Stimulated activated CD4-positive, alpha-beta T cell treated with anti-CD3 and anti-CD28 coated beads, Interleukin-2, amount 100 ng/mL, for 48 hours (primary cell): ENCODE results near the gene CTSD.
"Not testable (repeated sequence)": the region's sequence is repeated elsewhere in the genome, so short reads cannot be mapped to it uniquely, and the experiment has no call there.

Experiments
- DNase-seq, 2 donors: peaks; one replicate each; pipeline ENCODE4 v3.0.0-alpha.2; 2020

The CTSD gene

DNA sequence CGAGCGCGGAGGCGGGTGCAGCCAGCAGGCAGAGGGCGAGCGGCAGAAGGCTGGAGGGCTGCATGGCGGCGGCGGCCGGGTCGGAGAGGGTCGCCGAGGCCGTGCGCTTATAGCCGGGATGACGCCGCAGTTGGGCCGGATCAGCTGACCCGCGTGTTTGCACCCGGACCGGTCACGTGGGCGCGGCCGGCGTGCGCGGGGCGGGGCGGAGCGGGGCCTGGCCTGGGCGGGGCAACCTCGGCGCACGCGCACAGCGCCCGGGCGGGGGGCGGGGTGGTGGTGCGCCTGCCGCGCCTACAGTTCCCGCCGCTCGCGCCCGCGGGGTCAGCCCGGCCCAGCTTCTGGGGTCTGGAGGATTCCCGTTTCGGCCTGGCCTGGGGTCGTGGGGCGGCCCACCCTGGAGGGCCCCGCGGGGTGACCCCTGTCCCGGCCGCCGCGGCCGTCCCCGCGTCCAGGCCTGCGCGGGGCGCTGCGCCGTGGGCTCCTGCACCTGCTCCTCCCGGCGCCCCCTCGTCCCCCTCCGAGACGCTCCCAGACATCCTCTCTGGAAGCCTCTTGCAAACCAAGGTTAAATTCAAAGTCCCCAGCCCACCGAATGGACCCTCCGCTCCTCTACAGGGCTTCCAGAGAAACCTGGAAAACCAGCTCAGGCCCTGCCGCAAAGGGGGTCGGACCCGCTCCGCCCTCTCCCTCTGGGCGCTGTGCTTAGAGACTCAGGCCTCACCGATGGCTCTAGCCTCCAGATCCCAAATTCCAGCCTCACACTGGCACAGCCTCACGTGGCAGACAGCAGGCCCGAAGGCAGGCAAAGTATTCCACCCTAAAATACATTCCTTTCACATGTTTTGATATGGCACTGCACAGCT lies at the start of gene CTSD:
Gene CTSD, minus strand, starts transcription at position 132 of the 866 bp plus-strand sequence. Its CDS starts 68 bp downstream, at position 64.
- DNase-seq: peak; percentile 91 to 95

DNA sequence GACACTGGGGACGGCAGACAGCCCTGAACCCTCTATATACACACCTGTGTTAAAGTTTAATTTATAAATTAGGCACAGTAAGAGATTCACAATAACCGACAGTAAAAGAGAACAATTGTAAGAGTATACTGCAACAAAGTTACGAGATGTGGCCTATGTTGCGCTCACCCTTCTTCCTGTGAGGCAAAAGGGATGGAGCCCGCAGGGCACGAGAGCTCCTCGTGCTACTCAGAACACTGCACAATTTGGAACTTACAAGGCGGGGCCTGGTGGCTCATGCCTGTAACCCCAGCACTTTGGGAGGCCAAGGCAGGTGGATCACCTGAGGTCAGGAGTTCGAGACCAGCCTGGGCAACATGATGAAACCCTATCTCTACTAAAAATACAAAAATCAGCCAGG lies 49.6 kb upstream of the CTSD start:
- DNase-seq: not testable (repeated sequence)

DNA sequence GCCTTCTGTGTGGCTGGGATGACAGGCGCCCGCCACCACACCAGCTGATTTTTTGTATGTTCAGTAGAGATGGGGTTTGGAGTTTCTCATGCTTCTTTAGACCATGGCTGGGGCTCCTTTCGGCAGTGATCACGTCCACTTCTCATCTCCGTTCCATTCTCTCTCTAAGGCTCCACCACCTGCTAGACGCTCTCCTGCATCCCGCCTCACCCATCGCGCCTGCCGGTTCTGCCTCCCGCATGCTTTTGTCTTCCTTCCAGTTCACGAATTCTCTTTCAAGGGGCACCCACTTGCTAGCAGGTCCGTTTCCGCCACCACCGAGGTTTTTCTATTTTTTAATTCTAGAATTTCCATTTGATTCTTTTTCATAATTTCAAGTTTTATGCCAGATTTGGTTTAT lies 49.1 kb upstream of the CTSD start:
- no peak for DNase-seq

DNA sequence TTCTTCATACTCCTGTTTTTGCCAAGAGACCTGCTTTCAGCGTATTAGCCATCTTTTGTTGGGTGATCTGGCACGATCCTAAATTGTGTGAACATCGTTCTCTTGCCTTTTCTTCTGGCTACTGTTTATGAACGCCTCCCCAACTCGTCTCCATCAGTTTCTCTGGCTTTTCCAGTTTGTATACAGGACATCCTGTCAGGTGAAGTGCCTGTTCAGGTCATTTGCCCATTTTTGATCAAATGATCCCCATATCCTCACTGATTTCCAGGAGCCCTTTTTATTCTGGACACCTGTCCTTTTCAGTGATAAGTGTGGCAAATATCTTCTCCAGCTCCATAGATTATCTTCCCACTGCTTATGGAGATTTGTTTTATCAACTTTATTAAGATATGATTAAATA lies 48.5 kb upstream of the CTSD start:
- DNase-seq: no peak

DNA sequence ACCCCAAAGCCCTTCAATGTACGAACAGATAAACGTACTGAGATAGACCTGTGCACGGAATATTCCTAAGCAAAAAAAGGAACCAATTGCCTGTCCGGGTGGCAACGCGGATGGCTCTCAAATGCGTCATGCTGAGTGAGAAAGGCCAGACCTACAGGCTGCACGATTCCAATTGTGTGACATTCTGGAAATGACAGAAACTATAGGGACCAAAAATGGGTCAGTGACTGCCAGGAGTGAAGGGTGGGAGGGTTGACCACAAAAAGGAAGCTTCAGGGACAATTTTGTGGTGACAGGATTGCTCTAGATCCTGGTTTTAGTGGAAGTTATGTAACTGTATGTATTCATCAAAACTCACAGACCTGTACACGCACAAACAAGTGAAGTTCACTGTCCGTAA lies 47.0 kb upstream of the CTSD start:
- no peak for DNase-seq

DNA sequence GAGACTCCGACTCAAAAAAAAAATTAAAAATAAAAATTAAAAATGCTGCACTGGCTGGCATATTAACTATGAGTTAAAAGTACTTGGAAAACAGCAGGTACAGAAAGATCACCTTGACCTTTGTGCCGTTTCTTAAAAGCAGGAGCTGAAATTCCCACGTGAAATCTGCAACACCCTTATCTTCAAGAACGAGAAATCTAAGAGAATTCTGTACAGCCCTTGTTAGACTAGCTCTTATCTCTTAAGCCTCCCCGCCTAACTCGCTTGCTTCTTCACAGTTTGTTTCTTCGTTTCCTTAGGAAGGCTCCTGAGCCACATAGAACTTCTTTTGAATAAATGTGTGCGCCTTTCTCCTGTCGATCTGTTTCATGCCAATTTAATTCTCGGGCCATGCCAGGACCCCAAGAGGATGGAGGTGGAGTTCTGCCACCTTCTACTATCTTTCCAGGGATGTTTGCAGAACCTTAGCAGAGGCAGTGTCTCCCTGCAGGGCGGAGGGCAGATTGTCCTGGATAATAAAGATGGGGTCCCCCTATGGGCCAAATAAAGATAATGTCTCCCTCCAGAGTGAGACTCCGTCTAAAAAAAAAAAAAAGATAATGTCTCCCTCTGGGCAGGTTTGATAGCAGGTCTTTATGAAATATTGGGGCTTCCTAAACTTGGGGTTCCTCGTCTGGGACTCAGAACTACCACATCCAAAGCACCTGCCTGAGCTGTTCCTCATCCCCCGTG lies 43.7 kb upstream of the CTSD start:
- DNase-seq: no peak

DNA sequence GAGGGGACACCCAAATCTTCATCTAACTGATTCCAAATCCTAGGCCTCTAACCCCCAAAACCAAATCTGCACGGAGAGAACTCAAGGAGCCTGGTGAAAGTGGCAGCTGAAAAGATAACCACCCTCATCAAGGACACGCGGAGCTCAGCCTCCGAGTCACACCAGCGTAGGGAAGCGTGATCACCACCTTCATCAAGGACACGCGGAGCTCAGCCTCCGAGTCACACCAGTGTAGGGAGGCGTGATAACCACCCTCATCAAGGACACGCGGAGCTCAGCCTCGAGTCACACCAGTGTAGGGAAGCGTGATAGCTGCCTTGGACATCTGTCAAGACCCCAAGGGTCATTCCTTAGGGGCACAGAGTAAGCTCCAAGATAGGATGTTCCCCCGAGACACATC lies 41.8 kb upstream of the CTSD start:
- no peak for DNase-seq

DNA sequence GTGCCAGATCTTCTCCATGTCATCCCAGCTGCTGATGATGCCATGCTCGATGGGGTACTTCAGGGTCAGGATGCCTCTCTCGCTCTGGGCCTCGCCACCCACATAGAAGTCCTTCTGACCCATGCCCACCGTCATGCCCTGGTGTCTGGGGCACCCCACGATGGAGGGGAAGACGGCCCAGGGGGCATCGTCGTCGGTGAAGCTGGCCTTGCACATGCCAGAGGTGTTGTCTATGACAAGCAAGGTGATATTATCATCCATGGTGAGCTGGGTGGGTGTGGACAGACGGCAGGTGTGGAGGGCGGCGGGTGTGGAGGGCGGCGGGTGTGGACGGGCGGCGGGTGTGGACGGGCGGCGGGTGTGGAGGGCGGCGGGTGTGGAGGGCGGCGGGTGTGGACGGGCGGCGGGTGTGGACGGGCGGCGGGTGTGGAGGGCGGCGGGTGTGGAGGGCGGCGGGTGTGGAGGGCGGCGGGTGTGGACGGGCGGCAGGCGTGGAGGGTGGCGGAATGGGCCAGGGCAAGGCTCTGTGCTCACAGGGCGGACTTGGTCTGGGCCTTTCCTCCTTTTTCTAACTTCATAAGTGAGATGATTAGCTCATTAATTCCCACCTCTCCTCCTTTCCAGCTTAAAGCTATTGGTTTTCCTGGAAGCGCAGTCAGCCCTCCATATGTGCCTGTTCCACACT lies 40.2 kb upstream of the CTSD start:
- DNase-seq: not testable (repeated sequence)

DNA sequence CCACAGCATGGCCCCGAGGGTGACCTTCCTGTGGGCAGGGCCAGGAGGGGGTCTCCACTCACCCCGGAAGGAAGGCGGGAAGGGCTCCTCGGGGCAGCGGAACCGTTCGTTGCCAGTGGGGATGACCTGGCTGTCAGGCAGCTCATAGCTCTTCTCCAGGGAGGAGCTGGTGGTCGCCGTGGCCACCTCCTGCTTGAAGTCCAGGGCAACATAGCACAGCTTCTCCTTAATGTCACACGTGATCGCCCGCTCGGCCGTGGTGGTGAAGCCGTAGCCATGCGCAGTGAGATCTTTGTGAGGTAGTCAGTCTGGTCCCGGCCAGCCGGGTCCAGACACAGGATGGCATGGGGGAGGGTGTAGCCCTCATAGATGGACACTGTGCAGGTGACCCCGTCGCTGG lies 39.5 kb upstream of the CTSD start:
- no peak for DNase-seq

DNA sequence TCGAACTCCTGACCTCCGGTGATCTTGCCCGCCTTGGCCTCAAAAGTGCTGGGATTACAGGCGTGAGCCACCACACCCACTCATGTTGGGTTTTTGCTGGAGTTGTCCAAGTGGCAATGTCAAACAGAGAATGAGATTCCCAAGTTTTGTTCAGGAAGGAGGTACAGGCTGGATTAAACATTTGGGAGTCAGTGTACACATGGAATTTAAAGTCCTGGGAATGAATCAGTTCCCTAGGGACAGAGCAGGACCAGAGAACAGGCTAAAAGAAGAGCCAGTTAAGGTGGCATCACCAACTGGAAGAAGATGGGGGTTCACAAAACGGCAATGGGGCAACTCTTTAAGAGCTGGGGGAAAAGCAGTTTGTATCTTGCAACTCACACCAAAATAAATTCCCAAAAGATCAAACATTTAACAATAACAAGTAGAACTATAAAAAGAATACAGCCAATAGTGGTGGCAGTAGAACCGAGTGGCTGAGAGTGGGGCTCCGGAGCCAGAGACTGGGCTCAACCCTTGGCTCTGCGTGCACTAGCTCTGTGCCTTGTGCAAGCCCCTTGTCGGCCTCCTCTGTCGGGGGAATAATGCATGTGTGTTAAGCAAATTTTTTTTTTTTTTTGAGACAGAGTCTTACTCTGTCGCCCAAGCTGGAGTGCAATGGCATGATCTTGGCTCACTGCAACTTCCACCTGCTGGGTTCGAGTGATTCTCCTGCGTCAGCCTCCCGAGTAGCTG lies 33.8 kb upstream of the CTSD start:
- no peak for DNase-seq

DNA sequence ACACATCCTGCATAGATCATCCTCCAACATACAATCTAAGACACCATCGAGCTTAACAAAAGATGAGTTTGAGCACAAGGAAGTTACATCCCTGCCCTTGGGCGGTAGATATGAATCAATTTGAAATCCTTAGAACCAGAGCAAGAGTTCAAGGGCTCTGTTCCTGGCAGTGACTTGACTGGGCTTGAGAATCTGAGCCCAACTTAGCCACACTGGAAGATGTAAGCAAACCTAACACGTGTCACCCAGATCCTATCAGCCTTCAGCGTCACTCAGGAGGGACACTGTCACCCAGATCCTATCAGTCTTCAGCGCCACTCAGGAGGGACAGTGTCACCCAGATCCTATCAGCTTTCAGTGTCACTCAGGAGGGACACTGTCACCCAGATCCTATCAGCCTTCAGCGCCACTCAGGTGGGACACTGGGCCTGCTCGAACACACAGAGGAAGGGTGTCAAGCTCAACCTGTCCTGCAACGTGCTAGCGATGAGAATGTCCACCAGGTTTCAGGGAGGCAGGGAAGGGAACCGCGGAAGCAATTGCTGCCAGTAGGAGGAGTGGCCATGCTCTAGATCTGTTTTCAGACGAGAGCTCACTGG lies 32.8 kb upstream of the CTSD start:
- no peak for DNase-seq

DNA sequence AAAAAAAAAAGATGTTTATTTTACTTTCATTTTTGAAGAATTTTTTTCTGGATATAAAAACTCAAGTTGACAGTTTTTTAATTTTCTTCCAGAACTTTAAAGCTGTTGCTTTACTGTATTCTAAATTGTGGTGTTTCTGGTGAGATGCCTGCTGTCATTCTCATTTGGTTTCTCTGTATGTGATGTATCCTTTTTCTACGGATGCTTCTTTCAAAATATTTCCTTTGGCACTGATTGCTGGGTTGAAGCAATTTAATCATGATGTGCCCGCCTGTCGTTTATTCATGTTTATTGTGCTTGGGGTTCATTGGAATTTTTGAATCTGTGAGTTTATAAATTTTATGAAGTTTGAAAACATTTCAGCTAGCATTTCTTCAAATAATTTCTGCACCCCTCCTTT lies 29.4 kb upstream of the CTSD start:
- no peak for DNase-seq

DNA sequence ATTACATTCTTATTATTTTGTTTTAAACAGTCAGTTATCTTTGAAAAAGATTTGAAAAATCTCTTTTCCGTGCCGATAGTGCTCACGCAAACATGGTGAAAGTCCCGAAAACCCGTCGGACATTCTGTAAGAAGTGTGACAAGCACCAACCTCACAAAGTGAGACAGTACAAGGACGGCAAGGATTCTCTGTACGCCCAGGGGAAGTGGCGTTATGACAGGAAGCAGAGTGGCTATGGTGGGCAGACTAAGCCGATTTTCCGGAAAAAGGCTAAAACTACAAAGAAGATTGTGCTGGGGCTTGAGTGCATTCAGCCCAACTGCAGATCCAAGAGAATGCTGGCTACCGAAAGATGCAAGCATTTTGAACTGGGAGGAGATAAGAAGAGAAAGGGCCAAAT lies 28.7 kb upstream of the CTSD start:
- no peak for DNase-seq

DNA sequence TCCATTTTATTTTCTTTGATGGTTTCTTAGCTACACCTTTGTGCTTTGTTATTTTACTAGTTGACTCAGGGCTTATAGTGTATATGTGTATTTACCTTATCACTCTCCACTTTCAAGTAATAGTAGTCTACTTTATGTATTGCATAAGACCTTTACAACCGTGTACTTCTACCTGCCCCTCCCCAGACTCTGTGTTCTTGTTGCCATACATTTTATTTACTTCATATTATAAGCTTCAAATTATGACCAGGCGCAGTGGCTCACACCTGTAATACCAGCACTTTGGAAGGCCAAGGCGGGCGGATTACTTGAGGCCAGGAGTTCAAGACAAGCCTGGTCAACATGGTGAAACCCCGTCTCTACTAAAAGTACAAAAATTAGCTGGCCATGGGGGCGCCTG lies 28.2 kb upstream of the CTSD start:
- DNase-seq: no peak

DNA sequence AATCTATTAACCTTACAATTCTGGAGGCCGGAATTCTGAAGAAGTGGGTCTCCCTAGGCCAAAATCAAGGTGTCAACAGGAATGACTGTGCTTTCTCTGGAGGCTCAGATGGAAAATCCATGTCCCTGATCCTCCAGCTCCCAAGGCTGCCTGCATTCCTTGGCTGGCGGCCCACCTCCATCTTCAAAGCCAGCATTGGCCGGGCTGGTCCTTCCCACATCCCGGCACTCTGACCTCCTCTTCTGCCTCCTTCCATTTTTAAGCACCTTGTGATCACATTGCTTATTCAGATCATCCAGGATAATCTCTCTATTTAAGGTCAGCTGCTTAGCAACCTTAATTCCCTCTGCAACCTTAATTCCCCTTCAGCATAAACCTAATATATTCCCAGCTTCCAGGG lies 22.7 kb upstream of the CTSD start:
- DNase-seq: no peak

DNA sequence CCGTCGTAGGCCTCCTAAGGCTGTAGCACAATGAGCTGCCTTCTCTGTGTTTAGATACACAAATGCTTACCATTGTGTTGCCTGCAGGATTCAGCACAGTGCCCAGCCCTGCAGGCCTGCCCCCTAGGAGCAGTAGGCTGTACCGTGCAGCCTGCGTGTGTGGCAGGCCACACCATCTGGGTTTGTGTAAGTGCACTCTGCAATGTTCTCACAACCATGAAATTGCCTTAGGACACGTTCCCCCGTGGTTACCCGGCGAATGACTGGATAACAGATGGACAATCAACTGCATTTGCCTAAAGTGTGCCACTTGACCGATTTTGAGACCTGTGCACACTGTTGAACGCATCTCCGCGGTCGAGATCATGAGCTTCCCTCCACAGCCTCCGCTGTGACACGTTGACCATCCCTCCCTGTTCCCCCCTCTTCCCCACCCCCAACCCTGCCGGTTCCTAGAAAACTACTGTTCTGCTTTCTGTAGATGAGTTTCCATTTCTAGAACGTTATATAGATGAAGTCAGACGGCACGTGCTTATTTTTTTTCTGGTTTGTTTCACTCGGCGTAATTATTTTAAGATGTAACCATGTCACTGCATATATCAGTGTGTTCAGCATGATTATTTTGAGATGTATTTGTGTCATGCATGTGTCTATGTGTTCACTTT lies 22.2 kb upstream of the CTSD start:
- DNase-seq: no peak

DNA sequence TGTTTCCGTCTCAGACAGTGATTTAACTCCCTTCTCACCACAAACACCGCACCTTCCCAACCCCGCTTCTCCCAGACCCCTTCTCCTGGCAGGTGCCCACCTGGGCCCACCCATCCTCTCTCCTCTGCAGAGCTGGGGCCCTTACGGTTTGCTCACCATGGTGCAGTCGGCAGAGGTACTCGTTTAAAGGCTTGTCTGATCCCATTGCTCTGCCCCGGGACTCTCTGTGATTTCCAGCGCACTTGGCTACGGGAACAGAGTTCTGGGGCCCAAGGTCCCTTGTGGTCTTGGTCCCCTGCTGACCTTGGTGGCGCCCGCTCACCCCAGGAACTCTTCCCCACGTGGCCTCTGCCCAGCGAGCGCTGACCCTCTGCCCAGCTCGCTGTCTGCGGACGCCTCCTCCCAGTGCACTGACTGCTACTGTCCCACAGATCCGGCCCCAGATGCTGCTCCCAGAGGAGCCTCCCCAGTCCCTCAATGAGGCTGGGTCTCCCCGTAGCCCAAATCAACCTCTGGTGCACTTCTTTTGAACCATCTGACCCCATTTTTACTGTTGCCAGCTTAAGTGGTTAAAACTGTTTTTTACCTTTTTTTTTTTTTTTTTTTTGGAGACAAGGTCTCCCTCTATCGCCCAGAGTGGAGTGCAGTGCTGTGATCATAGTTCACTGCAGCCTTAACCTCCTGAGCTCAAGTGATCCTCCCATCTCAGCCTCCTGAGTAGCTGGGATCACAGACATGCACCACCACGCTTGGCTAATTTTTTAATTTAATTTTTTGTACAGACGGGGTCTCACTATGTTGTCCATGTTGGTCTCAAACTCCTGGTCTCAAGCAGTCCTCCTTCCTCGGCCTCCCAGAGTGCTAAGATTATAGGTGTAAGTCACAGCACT lies 21.3 kb upstream of the CTSD start:
- no peak for DNase-seq

DNA sequence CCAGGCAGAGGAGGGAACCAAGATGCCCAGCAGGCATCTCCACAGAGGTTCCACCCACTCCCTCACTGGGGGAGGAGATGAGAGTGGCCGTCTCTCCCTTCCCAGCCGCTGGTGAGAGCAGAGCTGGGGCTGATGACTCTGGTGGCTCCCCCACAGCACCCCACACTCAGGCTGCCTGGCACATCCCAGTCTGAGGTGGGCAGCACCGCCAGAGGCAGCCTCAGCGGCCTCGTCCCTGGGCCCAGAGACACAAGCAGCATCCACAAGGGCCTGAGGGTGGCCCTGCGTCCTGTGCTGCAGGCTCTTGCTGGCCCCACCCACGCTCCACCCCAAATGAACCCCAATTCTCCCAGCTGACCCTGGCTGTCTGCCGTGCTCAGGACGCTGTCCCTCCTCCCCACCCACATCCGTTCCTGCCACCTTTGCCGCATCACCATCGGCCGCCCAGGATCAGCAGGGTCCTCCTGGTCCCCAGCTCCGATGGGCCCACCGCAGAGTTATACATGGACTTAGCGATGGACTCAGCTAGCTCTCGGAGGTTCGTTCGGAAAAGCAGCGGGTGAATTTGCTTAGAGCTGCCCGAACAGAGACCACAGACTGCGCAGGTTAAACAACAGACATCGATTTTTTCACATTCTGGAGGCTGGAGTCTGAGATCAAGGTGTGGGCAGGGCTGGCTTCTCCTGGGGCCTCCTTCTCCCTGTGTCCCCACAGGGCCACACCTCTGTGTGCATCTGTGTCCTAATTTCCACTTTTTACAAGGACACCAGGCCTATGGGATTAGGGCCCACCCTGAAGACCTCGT lies 20.2 kb upstream of the CTSD start:
- no peak for DNase-seq

DNA sequence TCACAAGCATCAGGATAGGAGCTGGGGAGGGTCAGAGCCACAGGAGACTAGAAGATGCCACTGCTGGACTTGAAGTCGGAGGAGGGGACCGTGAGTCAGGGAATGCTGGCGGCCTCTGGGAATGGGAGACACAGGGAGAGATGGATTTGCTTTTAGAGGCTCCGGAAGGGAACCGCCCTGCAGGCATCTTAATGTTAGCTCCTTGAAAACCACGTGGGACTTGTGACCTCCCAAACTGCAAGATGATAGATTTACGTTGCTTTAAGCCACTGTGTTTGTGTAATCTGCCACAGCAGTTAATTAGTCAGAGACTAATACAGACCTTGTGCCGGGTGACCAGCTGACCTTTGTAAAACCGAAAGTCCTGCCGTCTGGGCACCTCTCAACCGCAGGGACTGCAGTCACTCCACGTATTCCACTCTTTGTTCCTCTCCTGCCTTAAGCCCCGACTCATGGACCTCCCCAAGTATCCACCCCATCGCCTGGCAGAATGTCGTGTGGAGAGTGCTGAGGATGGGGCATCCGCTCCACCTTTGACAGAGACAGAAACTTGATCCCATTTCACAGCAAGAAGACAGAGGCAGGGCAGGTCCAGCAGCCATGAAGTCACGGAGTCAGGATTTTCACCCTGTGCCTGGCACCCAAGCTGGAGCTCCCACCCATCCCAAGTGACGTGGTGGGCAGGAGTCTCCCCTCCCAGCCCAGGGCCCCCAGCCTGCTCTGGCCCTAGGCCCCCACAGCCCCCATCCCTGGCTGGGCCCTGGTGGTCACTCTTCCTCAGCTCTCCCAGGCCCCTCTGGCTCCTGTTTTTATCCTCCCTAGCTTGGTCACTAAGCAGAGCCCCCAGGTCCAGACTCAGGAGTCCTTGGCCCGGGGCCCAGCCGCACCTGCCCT lies 19.4 kb upstream of the CTSD start:
- no peak for DNase-seq
